Measurements from ENCODE around the gene DUSP14. TPM values are rescaled to one million over a fixed set of nuclear protein-coding genes. Genes with fewer than 3 reads are reported as not detected.

DUSP14 gene
- total and polyA plus RNA-seq, 9 of the 15 experiments (the other 6 are each of a cell fraction or from before 2014, with no cell fraction given) = 20.2 to 74.0 (median 31.8) TPM

GRCh38 chr17:37450112-37450511 lies 39.6 kb upstream of the DUSP14 start:
- H3K27me3 ChIP-seq (ENCODE audit: control insufficient read depth in 2 of 2, insufficient read depth in 2 of 2, low read length in 2 of 2) = no peaks in the 10 kb centered on the region
- ATAC-seq (no peak), FAIRE-seq (no peak), DNase-seq (ENCODE audit: extremely low read depth in 1 of 4, low spot score in 3 of 4) (no peak)
- H3K4me1 ChIP-seq (replicated peaks in 1 of 2; ENCODE audit: control insufficient read depth in 2 of 2, insufficient read depth in 2 of 2, low read length in 2 of 2) = no peaks in the 10 kb centered on the region
- no peaks in the 10 kb centered on the region for H3K79me2 ChIP-seq (ENCODE audit: control insufficient read depth, insufficient read depth, low read length)
- ChIA-PET CTCF (ENCODE audit: low intra/inter-chr PET ratio) (no interaction called here), POLR2A (interaction anchor here (1.1 to 1.2 kb wide), 3 partner anchors 10 to 41 kb away, joined by 3 to 4 read pairs (median 3); no protein-coding TSS in a partner anchor)
- H3K27ac ChIP-seq (ENCODE audit: extremely low read depth, low read depth, low read length) = no peak overlapping the region
- 92% methylated on average over 6 of the region's 6 CpGs for WGBS (ENCODE audit: insufficient coverage, low coverage, missing lambda C conversion rate)
- no peak overlapping the region for H3K4me3 ChIP-seq
- H3K9me1 ChIP-seq (ENCODE audit: control insufficient read depth, insufficient read depth, low read length) = no peaks in the 10 kb centered on the region
- no TSS peak for BruUV-seq (replicated peaks)
- in situ Hi-C loops (cut with MboI) = no loop called here
- H3K36me3 ChIP-seq (ENCODE audit: control insufficient read depth, insufficient read depth, low read length) = peaks cover 46% of the 10 kb centered on the region
- TF ChIP-seq ZNF518B (CRISPR knock-in tag; IDR thresholded peaks at IDR 0.05) (no peak), TFE3 (CRISPR knock-in tag; IDR thresholded peaks at IDR 0.05) (peak; percentile 43)
- H3K9me3 ChIP-seq (replicated peaks; ENCODE audit: control insufficient read depth, insufficient read depth, low read depth, low read length) = no peaks in the 10 kb centered on the region
- H2AFZ ChIP-seq (ENCODE audit: low read depth, low read length) = no peak overlapping the region
- H3K4me2 ChIP-seq (ENCODE audit: insufficient read depth, low read length) = no peak overlapping the region
- no peak overlapping the region for H3K9ac ChIP-seq (ENCODE audit: insufficient read depth in 1 of 2, low read depth in 2 of 2, low read length in 2 of 2)
- H4K20me1 ChIP-seq (replicated peaks; ENCODE audit: control insufficient read depth, insufficient read depth, low read length) = no peaks in the 10 kb centered on the region
- intact Hi-C loops (cut with micrococcal nuclease) = no loop called here
